Measurements from ENCODE around the gene INTS4. TPM values are rescaled to one million over a fixed set of nuclear protein-coding genes. Genes with fewer than 3 reads are reported as not detected.
"Not testable (repeated sequence)": the region's sequence is repeated elsewhere in the genome, so short reads cannot be mapped to it uniquely, and the experiment has no call there.

Gene INTS4
- total and polyA plus RNA-seq, 11 donors = 9.5 to 23.9 (median 15.1) TPM

DNA sequence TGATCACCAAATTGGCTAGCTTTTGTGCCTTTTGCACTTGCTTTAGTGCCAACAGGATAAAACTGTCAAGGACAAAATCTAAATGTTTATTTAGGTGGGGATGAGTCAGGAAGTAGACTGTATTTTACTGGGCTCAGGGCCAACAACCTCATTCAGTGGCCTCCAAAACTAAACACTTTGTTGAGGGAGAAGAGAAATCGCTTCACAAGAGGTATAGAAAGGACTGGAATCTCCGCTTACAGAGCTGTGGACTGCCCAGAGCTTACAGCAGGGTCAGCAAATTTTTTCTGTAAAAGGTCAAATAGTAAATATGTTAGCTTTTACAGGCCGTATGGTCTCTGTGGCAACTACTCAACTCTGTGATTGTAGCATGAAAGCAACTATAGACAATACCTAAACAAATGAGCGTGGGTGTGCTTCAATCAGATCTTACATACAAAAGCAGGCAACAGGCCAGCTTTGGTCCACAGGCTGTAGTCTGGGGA, 80.1 kb downstream of the INTS4 start:
- intact Hi-C loops (cut with DNase I); H3K9me3 ChIP-seq; H3K27me3 ChIP-seq; H3K4me3 ChIP-seq; H3K27ac ChIP-seq: not testable (repeated sequence)
- 56 to 70% (median 64%) methylated on average over 4 of the region's 4 CpGs for WGBS, 4 donors
- H3K4me1 ChIP-seq = peaks cover 0 to 12% (median 8%) of the 10 kb centered on the region in 12 donors
- DNase-seq (peak in 2 of 5 donors; percentile 18 to 28), ATAC-seq (peak in 3 of 4 donors; percentile 57 to 74 (median 62))
- H3K36me3 ChIP-seq = peaks cover 0 to 46% (median 27%) of the 10 kb centered on the region in 9 donors

DNA sequence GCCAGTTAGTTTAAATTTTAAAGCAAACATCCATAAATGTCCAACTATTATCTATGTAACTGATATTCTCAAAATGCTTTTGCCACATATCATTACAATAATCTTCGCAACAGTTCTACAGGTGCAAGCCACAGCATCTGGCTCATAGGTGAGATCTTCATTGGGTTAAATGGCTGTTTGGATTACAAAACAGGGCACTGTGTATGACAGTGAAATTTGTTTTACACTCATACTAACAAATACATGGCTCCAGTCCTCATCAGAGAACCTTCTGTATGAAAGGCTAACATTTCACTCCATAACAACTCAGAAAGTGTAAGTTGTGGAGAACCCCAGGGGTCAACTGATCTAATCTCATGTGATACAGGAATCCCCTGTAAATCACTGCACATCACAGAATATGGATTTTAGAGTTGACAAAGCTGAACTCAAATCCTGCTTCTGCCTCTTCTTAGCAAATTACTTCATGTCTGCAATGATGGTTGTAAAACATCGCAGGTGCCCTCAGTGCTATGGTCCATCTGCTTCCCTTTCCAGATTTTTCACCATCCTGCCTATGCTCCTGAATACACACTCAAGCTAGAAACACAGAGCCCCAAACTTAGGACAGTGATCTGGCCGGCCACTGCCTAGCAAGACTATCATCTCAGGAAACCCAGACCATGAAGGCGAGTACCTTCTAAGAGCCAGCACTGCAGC, 80.7 kb downstream of the INTS4 start:
- H3K27ac ChIP-seq; ATAC-seq; H3K4me3 ChIP-seq; DNase-seq; H3K27me3 ChIP-seq; intact Hi-C loops (cut with DNase I); H3K9me3 ChIP-seq: not testable (repeated sequence)
- H3K4me1 ChIP-seq = peaks cover 0 to 12% (median 8%) of the 10 kb centered on the region in 12 donors
- WGBS, 4 donors = 63 to 81% (median 70%) methylated on average over 3 to 4 of the region's 4 CpGs
- H3K36me3 ChIP-seq = peaks cover 0 to 45% (median 25%) of the 10 kb centered on the region in 9 donors

DNA sequence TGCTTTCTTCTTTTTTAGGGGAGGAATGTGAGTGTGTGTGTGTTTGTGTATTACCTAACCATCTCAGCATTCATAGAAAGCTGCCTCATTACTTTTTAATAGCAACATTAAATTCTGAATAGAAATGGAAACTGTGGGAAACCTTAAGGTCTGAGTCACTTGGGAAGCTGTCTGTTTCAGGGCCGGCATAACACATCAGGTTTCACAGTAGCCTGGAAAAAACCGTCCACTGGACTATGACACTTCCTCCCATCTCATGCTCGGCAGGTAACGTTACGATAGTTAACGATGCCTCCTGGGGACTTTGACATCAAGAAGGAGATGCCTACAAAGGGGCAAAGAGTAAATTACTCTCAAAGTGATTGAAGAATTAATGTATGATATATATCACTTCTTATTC, 83.6 kb downstream of the INTS4 start:
- DNase-seq; intact Hi-C loops (cut with DNase I); H3K27me3 ChIP-seq; ATAC-seq; H3K4me3 ChIP-seq; H3K27ac ChIP-seq; H3K9me3 ChIP-seq: not testable (repeated sequence)
- Histone ChIP-seq H3K36me3 (peaks cover 0 to 46% (median 23%) of the 10 kb centered on the region in 9 donors), H3K4me1 (peaks cover 0 to 12% (median 8%) of the 10 kb centered on the region in 12 donors)
- 92 to 98% (median 97%) methylated on average over 6 of the region's 6 CpGs for WGBS, 4 donors

DNA sequence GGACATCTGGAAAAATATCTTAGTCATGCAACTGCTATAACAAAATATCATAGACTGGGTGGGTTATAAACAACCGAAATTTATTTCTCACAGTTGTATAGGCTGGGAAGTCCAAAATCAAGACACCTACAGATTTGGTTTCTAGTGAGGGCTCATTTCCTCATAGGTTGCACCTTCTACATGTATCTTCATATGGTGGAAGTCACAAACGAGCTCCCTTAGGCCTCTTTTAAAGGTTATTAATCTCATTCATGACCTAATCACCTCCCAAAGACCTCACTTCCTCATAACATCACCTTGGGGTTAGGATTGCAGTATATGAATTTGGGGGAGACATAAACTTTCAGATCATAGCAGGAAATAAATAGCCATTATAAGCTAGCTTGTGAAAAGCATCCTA, 85.2 kb downstream of the INTS4 start:
- Histone ChIP-seq H3K9me3 (no peaks in the 10 kb centered on the region), H3K36me3 (peaks cover 0 to 55% (median 23%) of the 10 kb centered on the region in 9 donors), H3K4me3 (no peak overlapping the region), H3K27me3 (no peaks in the 10 kb centered on the region), H3K27ac (no peak overlapping the region), H3K4me1 (peaks cover 0 to 5% (median 1%) of the 10 kb centered on the region in 12 donors)
- WGBS, 4 donors = 91 to 96% (median 95%) methylated on average over 2 of the region's 2 CpGs
- TF ChIP-seq, protein P1, sequence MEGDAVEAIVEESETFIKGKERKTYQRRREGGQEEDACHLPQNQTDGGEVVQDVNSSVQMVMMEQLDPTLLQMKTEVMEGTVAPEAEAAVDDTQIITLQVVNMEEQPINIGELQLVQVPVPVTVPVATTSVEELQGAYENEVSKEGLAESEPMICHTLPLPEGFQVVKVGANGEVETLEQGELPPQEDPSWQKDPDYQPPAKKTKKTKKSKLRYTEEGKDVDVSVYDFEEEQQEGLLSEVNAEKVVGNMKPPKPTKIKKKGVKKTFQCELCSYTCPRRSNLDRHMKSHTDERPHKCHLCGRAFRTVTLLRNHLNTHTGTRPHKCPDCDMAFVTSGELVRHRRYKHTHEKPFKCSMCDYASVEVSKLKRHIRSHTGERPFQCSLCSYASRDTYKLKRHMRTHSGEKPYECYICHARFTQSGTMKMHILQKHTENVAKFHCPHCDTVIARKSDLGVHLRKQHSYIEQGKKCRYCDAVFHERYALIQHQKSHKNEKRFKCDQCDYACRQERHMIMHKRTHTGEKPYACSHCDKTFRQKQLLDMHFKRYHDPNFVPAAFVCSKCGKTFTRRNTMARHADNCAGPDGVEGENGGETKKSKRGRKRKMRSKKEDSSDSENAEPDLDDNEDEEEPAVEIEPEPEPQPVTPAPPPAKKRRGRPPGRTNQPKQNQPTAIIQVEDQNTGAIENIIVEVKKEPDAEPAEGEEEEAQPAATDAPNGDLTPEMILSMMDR (IDR thresholded peaks at IDR 0.05) = no peak
- no peak for DNase-seq
- no peak for ATAC-seq
- intact Hi-C loops (cut with DNase I) = no loop called here

DNA sequence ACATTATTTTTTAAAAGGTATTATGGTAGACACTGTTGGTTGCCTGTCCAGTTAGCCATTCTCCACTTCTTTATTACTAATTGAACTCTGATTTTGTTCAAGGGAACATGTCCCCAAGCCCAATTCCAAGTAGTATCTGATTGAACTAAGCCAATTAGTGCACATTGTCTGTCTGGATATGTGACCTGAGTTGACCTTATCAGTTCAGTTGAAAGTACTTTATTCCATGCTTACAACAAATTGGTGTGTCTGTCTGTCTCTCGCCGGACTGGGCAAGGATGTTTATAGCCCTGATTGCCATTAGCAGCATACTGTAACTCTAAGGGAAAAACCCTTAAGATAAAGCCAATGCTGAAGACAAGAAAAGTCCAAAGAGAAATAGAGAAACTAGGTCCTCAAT, 85.6 kb downstream of the INTS4 start:
- TF ChIP-seq POLR2A (IDR thresholded peaks at IDR 0.05) = no peak
- TF ChIP-seq, protein P1 (IDR thresholded peaks at IDR 0.05) = no peak
- DNase-seq = no peak
- H3K4me3 ChIP-seq = no peak overlapping the region
- no peaks in the 10 kb centered on the region for H3K9me3 ChIP-seq
- H3K27me3 ChIP-seq = no peaks in the 10 kb centered on the region
- H3K36me3 ChIP-seq = peaks cover 0 to 57% (median 24%) of the 10 kb centered on the region in 9 donors
- H3K4me1 ChIP-seq = peaks cover 0 to under 1% (median 0%) of the 10 kb centered on the region in 12 donors
- intact Hi-C loops (cut with DNase I) = no loop called here
- WGBS, 4 donors = 92 to 98% (median 94%) methylated on average over 2 of the region's 2 CpGs
- H3K27ac ChIP-seq = no peak overlapping the region
- no peak for ATAC-seq

DNA sequence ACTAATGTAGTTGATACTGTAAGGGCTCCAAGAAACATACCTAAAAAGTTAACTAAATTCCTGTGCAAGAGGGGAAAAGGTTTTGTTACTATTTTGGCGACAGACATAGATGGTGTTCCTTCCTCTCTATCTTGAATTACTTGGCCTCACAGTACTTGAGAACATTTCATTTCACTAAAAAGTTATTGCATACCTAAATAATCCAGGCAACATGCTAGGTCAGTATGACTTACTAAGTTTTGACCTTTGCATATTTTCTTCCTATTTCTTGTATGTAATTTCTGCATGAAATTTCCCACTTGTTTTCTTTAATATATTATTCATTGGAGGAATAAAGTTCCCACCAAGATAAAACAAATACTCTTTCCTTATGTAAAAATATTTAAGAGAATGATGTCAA, 99.5 kb downstream of the INTS4 start:
- H3K36me3 ChIP-seq = peaks cover 0 to 68% (median 47%) of the 10 kb centered on the region in 9 donors
- intact Hi-C loops (cut with DNase I); ATAC-seq; H3K4me1 ChIP-seq; H3K4me3 ChIP-seq; H3K27ac ChIP-seq; H3K9me3 ChIP-seq; H3K27me3 ChIP-seq; DNase-seq: not testable (repeated sequence)
- 66 to 68% (median 67%) methylated on average over 1 of the region's 1 CpG for WGBS, 4 donors

DNA sequence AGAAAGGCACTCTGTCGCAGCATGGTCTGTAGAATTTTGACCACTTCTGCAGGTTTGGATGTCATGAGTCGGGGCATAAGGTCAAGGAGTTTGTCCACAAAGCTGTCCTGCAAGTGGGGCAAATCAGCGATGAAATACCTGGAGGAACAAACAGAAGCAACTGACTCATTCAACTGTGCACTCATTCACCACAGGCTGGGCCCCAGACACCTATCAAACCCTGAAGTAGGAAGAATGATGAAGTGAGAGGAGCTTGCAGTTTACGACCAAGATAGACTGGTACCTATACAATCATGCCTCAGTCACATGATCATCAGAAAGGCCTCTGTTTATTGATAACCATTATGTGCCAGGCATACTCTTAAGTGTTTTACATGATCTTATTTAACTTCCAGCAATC, 102.8 kb downstream of the INTS4 start:
- H3K9me3 ChIP-seq; ATAC-seq; H3K27ac ChIP-seq; H3K27me3 ChIP-seq; intact Hi-C loops (cut with DNase I); H3K4me3 ChIP-seq; H3K4me1 ChIP-seq; DNase-seq: not testable (repeated sequence)
- 91 to 95% (median 93%) methylated on average over 2 to 4 of the region's 4 CpGs for WGBS, 4 donors
- H3K36me3 ChIP-seq = peaks cover 0 to 56% (median 48%) of the 10 kb centered on the region in 9 donors

DNA sequence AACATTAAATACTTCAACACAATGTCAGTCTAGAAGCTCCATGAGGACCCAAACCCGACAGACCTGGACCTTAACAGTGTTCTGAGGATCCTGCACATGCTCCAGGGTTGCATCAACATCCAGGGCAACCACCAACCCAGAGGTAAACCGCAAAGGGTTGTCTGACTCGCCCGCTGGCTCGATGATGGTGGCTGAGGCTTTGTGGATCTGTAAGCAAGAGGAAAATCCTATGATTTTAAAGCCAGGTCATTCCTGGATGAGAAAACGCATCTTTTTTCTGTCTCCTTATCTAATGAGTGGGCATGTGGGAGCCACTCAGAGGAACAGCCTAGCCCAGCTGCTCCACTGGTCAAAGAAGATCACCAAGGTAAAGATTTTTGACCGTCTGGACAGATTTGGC, 103.2 kb downstream of the INTS4 start:
- ATAC-seq = not testable (repeated sequence)
- WGBS, 4 donors = 88 to 95% (median 94%) methylated on average over 6 to 7 of the region's 7 CpGs

DNA sequence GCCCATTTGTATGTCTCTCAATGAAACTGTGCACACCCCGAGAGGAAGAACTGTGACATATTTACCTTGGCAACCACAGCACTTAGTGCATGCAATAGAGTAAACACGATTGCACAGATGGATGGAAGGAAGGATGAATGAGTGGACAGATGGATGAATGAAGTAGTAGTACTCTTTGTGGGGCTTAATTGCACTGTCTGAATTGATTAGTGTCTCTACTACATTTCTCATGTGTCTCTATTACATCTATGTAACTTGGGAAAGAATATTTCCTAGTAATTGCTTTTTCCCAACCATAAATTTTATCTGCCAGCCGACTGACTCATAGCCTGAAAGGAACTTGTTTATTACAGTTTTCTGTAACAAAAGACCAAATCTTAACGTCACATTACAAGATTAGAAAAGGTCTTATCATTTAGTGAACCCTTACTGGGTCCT, 103.8 kb downstream of the INTS4 start:
- H3K4me1 ChIP-seq; intact Hi-C loops (cut with DNase I); H3K27me3 ChIP-seq; H3K27ac ChIP-seq; H3K9me3 ChIP-seq; DNase-seq; H3K4me3 ChIP-seq: not testable (repeated sequence)
- peaks cover 0 to 64% (median 53%) of the 10 kb centered on the region in 9 donors for H3K36me3 ChIP-seq
- ATAC-seq = peak in 1 of 4 donors; percentile 10
- WGBS, 4 donors = 53 to 69% (median 63%) methylated on average over 4 of the region's 4 CpGs

More for the DNA sequence above, 103.2 kb downstream of the INTS4 start:
- DNase-seq; H3K4me1 ChIP-seq; H3K9me3 ChIP-seq; H3K27me3 ChIP-seq; intact Hi-C loops (cut with DNase I); H3K4me3 ChIP-seq; H3K27ac ChIP-seq: not testable (repeated sequence)
- peaks cover 0 to 60% (median 49%) of the 10 kb centered on the region in 9 donors for H3K36me3 ChIP-seq

All from heart left ventricle (tissue), 16 donors.